GM12873 (cell line): ENCODE results near the gene ATP11C.

Experiments
- TF ChIP-seq, protein P1 (sequence below): IDR thresholded peaks from 2 replicates; pipeline ENCODE4 v1.5.1; 2012; ENCODE audit warnings: low read depth, mild to moderate bottlenecking, moderate library complexity, low read length, control low read depth; ENCODE audit not compliant: insufficient read depth; ENCODE audit errors: missing control alignments

Gene ATP11C

DNA sequence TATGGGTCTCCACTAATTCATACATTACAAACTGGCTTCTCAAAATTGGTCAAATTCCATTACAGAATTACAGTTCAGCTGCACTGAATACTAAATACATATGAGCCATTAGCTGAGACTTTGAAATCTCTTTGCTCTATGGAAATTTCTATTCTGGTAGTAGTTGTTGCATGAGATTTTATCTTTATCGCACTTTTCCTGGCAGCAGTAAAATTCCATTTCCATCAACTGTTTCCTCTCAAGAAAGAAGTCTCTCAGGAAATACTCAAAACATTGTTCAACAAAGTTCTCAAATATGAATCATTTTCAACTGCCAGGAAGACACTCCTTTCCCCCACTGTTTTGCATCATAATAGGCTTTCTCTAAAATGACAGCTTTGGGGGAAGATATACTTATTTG is 51.3 kb downstream of the ATP11C start:
- TF ChIP-seq, protein P1, sequence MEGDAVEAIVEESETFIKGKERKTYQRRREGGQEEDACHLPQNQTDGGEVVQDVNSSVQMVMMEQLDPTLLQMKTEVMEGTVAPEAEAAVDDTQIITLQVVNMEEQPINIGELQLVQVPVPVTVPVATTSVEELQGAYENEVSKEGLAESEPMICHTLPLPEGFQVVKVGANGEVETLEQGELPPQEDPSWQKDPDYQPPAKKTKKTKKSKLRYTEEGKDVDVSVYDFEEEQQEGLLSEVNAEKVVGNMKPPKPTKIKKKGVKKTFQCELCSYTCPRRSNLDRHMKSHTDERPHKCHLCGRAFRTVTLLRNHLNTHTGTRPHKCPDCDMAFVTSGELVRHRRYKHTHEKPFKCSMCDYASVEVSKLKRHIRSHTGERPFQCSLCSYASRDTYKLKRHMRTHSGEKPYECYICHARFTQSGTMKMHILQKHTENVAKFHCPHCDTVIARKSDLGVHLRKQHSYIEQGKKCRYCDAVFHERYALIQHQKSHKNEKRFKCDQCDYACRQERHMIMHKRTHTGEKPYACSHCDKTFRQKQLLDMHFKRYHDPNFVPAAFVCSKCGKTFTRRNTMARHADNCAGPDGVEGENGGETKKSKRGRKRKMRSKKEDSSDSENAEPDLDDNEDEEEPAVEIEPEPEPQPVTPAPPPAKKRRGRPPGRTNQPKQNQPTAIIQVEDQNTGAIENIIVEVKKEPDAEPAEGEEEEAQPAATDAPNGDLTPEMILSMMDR, result no peak

DNA sequence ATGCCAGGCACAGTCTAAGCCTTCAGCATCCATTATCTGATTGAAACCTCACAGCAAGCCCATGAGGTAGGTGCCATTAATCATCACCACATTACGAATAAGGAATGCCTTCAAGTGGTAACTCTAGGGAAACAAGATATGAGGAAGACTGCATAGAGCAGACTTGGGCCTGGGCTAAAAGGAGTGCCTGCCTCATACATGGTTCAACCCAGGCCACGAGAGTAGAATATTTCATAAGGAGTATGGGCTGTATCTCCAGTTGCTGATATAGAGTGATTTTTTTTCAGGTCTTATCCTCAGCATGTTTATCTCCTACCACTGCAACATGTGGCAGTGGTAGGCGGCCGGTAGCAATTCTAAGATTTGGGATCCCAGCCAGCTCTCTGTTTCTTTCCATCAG is 51.7 kb downstream of the ATP11C start:
- TF ChIP-seq, protein P1, result no peak

DNA sequence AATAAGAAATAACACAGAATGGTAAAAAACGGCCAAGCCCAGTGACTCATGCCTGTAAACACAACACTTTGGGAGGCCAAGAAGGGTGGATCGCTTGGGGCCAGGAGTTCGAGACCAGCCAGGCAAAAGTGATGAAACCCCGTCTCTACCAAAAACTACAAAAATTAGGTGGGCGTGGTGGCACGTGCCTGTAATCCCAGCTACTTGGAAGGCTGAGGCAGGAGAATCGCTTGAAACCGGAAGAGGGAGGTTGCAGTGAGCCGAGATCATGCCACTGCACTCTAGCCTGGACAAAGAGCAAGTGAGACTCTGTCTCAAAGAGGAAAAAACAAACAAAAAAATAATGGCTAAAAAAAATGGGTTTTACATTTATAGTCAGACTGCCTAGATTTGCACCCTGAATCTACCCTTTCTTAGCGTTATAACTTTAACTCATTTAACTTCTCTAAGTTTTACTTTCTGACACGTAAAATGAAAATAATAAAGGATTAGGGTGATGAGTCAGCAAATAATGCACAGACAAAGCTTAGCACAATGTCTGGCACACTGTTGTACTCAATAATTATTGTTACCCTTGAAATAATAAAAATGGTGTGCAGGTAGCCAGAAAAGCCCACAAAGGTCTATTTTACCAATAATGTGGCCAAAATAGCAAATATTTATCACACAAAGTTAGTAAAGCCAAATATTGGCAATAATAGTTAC is 55.0 kb downstream of the ATP11C start:
- TF ChIP-seq, protein P1, result no peak

DNA sequence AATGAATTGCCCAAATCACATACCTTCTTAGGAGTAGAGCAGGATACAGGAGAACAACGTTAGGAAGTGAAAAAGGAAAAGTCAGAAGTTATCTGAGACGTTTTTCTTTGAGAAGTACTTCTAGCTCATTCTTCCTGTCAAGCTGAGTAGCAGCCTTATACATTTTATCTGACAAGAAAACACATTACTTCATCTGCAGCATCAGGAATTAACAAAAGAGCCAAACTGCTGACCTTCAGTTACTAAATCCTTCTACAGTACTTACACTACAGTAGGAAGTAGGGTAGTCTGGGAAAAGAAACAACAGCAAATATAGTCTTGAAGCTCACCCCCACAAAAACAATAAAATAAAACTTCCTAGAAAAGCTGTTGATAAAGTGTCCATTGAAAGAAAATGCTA is 57.0 kb downstream of the ATP11C start:
- TF ChIP-seq, protein P1, result no peak

DNA sequence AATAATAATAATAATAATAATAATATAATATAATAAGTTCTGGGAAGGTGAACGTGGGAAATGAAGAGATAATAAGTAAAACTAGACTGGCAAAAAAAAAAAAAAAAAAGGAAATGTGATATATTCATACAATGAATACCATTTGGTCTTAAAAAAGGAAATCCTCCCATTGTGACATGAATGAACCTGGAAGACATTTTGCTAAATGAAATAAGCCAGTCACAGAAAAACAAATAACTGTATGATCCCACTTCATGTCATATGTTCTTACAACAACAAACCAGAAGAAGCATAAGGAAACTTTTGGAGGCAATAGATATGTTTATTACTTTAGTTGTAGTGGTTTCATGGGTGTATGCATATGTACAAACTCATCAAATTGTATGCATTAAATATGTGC is 63.1 kb downstream of the ATP11C start:
- TF ChIP-seq, protein P1, result no peak

DNA sequence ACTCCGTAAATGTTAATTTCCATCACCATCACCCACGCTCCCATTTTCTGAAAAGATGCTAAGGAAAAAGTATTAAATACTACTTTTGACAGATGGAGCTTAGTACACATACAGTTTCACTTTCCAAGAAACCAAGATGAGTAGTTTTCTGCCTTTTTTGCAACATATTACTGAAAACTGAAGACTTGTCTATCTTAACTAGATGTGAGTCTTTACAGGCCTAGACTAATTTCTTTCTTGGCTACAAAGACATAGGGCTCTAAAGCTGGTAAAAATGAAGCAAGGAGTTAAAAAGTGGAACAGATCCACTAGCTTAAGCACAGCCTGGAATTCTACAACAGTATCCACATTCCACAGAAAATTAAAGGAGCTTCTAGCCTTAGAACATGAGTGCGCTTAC is 68.2 kb downstream of the ATP11C start:
- TF ChIP-seq, protein P1, result no peak

DNA sequence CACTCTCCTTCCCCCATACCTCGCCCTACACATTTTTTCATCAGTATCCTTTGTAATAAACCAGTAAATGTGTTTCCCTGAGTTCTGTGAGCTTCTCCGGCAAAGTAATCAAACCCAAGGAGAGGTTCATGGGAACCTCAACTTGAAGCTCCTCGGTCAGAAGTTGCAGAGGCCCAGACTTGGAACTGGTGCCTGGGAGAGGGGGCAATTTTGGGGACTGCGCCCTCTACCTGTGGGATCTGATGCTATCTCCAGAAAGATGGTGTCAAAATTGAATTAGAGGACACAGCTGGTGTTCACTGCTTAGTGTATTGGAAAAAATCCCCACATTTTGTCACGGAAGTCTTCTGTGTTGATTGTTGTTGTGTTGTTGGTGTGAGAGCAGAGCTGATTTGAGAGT is 70.6 kb downstream of the ATP11C start:
- TF ChIP-seq, protein P1, result peak; percentile 32
